CD4-positive, alpha-beta T cell (primary cell): ENCODE measurements around the gene TFEC. TPM values are rescaled to one million over a fixed set of nuclear protein-coding genes. Genes with fewer than 3 reads are reported as not detected.

Source experiments
- ATAC-seq: fragments of 200-7000 bp; cut with Tn5 transposase; one replicate; pipeline ENCODE4 v1.10.0; 2022; ENCODE audit warnings: mild to moderate bottlenecking; ENCODE audit not compliant: poor library complexity
- CTCF ChIA-PET: fragments of 350-600 bp; sonication (Branson Sonifier 250); formaldehyde crosslinking; loops from one replicate; lab custom pipeline; 2021; ENCODE audit warnings: antibody characterized with exemption, inconsistent platforms; lab: Charles Lee
- POLR2A ChIA-PET: fragments of 350-600 bp; sonication (Branson Sonifier 250); formaldehyde crosslinking; loops from one replicate; lab custom pipeline; 2021; ENCODE audit warnings: antibody characterized with exemption, inconsistent platforms; lab: Charles Lee
- DNase-seq, 14 experiments: peaks; one replicate each; pipeline ENCODE4 v3.0.0-alpha.2; 2013 to 2020; ENCODE audit warnings: mixed read lengths in 2 of 14
- H3K27ac ChIP-seq, 2 donors: one replicate each; pipeline versions ENCODE4 v1.5.1 to v1.7.0; 2013; ENCODE audit warnings: low read length in 2 of 2, low read depth in 1 of 2, mild to moderate bottlenecking in 1 of 2
- H3K27me3 ChIP-seq, 2 experiments: 1 replicate in 1 of 2; 2 replicates in 1 of 2; pipeline versions ENCODE4 v1.6.1 to v1.7.0; 2013; ENCODE audit warnings: low read length in 2 of 2, control low read depth in 1 of 2, mild to moderate bottlenecking in 1 of 2, moderate library complexity in 1 of 2; ENCODE audit not compliant: insufficient read depth in 2 of 2, control insufficient read depth in 1 of 2
- H3K36me3 ChIP-seq: one replicate; pipeline ENCODE4 v1.6.1; 2013; ENCODE audit warnings: low read length, control low read depth; ENCODE audit not compliant: insufficient read depth
- H3K4me1 ChIP-seq: one replicate; pipeline ENCODE4 v1.6.1; 2013; ENCODE audit warnings: low read length, control low read depth; ENCODE audit not compliant: insufficient read depth
- H3K4me3 ChIP-seq: one replicate; pipeline ENCODE4 v1.5.1; 2013; ENCODE audit warnings: mild to moderate bottlenecking, low read length, moderate library complexity
- H3K9me3 ChIP-seq, 2 experiments: 1 replicate in 1 of 2; 2 replicates in 1 of 2; pipeline versions ENCODE4 v1.6.1 to v1.7.0; 2013; ENCODE audit warnings: low read length in 2 of 2, mild to moderate bottlenecking in 2 of 2, control low read depth in 1 of 2, moderate library complexity in 1 of 2; ENCODE audit not compliant: control insufficient read depth in 1 of 2, insufficient read depth in 1 of 2
- H3K27ac Mint-ChIP-seq: one replicate; pipeline ENCODE4 v1.8.0; 2020; ENCODE audit warnings: mixed read lengths
- H3K27me3 Mint-ChIP-seq: one replicate; pipeline ENCODE4 v1.8.0; 2021; ENCODE audit warnings: mixed read lengths
- H3K36me3 Mint-ChIP-seq: one replicate; pipeline ENCODE4 v1.8.0; 2021; ENCODE audit warnings: low read depth, mixed read lengths
- H3K4me1 Mint-ChIP-seq: one replicate; pipeline ENCODE4 v1.8.0; 2021; ENCODE audit warnings: low read depth, mixed read lengths
- H3K4me3 Mint-ChIP-seq: one replicate; pipeline ENCODE4 v1.8.0; 2020; ENCODE audit warnings: mild to moderate bottlenecking, mixed read lengths
- H3K9me3 Mint-ChIP-seq: one replicate; pipeline ENCODE4 v1.8.0; 2020; ENCODE audit warnings: mixed read lengths
- CTCF ChIP-seq: fragments of 200-600 bp; IDR thresholded peaks from one replicate; pipeline ENCODE4 v1.8.0; 2022; ENCODE audit warnings: antibody characterized with exemption, mild to moderate bottlenecking
- intact Hi-C, 2 experiments: fragments of 100-400 bp; cut with DNase I in 1 of 2; cut with micrococcal nuclease in 1 of 2; formaldehyde crosslinking; loops; one replicate each; pipeline versions ENCODE4 v1.15.1 to v1.9.0; 2023 to 2025; cut with DNase I, micrococcal nuclease
- total RNA-seq, 174 experiments: library from RNA in 2 of 174; stranded (reverse) in 2 of 174; gene quantifications; one replicate each; pipeline ENCODE4 v1.2.3 and lab custom pipeline; 2021 to 2026

The TFEC gene
- total RNA-seq, 2 experiments from 2014 or later = not detected

GRCh38 chr7:115962340-115962739 is 68.2 kb downstream of the TFEC start:
- H3K4me1 ChIP-seq = no peaks in the 10 kb centered on the region
- H3K27ac Mint-ChIP-seq = no peak overlapping the region
- no peaks in the 10 kb centered on the region for H3K36me3 ChIP-seq
- H3K27me3 Mint-ChIP-seq = no peaks in the 10 kb centered on the region
- POLR2A ChIA-PET = no interaction called here
- no peaks in the 10 kb centered on the region for H3K9me3 Mint-ChIP-seq
- H3K4me3 Mint-ChIP-seq = no peak overlapping the region
- DNase-seq = no peak
- no peak for TF ChIP-seq CTCF
- no peaks in the 10 kb centered on the region for H3K9me3 ChIP-seq
- H3K27ac ChIP-seq = no peak overlapping the region
- intact Hi-C loops = no loop called here
- no peaks in the 10 kb centered on the region for H3K4me1 Mint-ChIP-seq
- no peaks in the 10 kb centered on the region for H3K36me3 Mint-ChIP-seq
- ATAC-seq = no peak
- no peaks in the 10 kb centered on the region for H3K27me3 ChIP-seq
- CTCF ChIA-PET = no interaction called here
- H3K4me3 ChIP-seq = no peak overlapping the region

GRCh38 chr7:115953592-115954255 is 76.8 kb downstream of the TFEC start:
- Mint-ChIP-seq H3K27ac (no peak overlapping the region), H3K9me3 (no peaks in the 10 kb centered on the region), H3K4me1 (no peaks in the 10 kb centered on the region), H3K36me3 (no peaks in the 10 kb centered on the region), H3K27me3 (no peaks in the 10 kb centered on the region), H3K4me3 (no peak overlapping the region)
- intact Hi-C loops = no loop called here
- CTCF ChIA-PET = no interaction called here
- DNase-seq (no peak), ATAC-seq (no peak)
- Histone ChIP-seq H3K36me3 (no peaks in the 10 kb centered on the region), H3K27ac (no peak overlapping the region), H3K4me3 (no peak overlapping the region), H3K27me3 (no peaks in the 10 kb centered on the region), H3K9me3 (no peaks in the 10 kb centered on the region), H3K4me1 (no peaks in the 10 kb centered on the region)
- no peak for TF ChIP-seq CTCF
- POLR2A ChIA-PET = no interaction called here

GRCh38 chr7:115952832-115953231 is 77.7 kb downstream of the TFEC start:
- Mint-ChIP-seq H3K36me3 (no peaks in the 10 kb centered on the region), H3K9me3 (no peaks in the 10 kb centered on the region), H3K4me3 (no peak overlapping the region), H3K27me3 (no peaks in the 10 kb centered on the region), H3K4me1 (no peaks in the 10 kb centered on the region), H3K27ac (no peak overlapping the region)
- CTCF ChIA-PET = no interaction called here
- no peak for TF ChIP-seq CTCF
- Histone ChIP-seq H3K4me3 (no peak overlapping the region), H3K36me3 (no peaks in the 10 kb centered on the region), H3K27ac (no peak overlapping the region), H3K27me3 (no peaks in the 10 kb centered on the region), H3K4me1 (no peaks in the 10 kb centered on the region), H3K9me3 (no peaks in the 10 kb centered on the region)
- intact Hi-C loops = no loop called here
- POLR2A ChIA-PET = no interaction called here
- ATAC-seq (no peak), DNase-seq (no peak)
